GM12878 (cell line): ENCODE measurements around the gene SYNGAP1. TPM values are rescaled to one million over a fixed set of nuclear protein-coding genes. Genes with fewer than 3 reads are reported as not detected.

ENCODE experiments used
- ATAC-seq: fragments of 200-7000 bp; cut with Tn5 transposase; 3 replicates; pipeline ENCODE4 v1.9.1; 2020; ENCODE audit warnings: mild to moderate bottlenecking, moderate library complexity
- BruUV-seq: library from RNA; stranded (reverse); fragments of 400-500 nt; replicated peaks from 2 replicates; lab custom pipeline; 2021; lab: Mats Ljungman, UMichigan
- CTCF ChIA-PET: fragments of 300-600 bp; sonication (Branson Sonifier 250); formaldehyde crosslinking; extraction: SDS; loops from one replicate; lab custom pipeline; 2021; ENCODE audit warnings: inconsistent platforms; lab: Yijun Ruan, JAX
- POLR2A ChIA-PET: fragments of 350-600 bp; formaldehyde crosslinking; extraction: SDS; loops from one replicate; lab custom pipeline; 2021; ENCODE audit warnings: inconsistent platforms; lab: Charles Lee
- RAD21 ChIA-PET: fragments of 300-600 bp; sonication (Branson Sonifier 250); formaldehyde crosslinking; loops from one replicate; lab custom pipeline; 2023; ENCODE audit warnings: antibody characterized with exemption; ENCODE audit not compliant: unreplicated experiment; lab: Charles Lee
- SMC1A ChIA-PET: fragments of 300-600 bp; sonication (Branson Sonifier 250); formaldehyde crosslinking; loops from one replicate; lab custom pipeline; 2023; ENCODE audit not compliant: unreplicated experiment, uncharacterized antibody; lab: Charles Lee
- DNase-seq: peaks from one replicate; pipeline ENCODE4 v3.0.0-alpha.2; 2011; ENCODE audit warnings: low read depth, low spot score
- FAIRE-seq: peaks from 3 replicates; lab custom pipeline; 2011; peaks lifted over from hg19 to GRCh38; lab: Jason Lieb, UNC
- H2AFZ ChIP-seq: 2 replicates; pipeline ENCODE4 v1.6.0; 2011; ENCODE audit warnings: low read depth, low read length, control low read depth; ENCODE audit not compliant: control insufficient read depth
- H3K27ac ChIP-seq: 2 replicates; pipeline ENCODE4 v1.5.1; 2011; ENCODE audit warnings: control low read depth; ENCODE audit not compliant: control insufficient read depth, insufficient read depth
- H3K27me3 ChIP-seq, 2 experiments: replicated peaks in 1 of 2; 2 replicates each; pipeline versions ENCODE4 v1.6.0 to v1.6.1; 2011; ENCODE audit warnings: low read length in 1 of 2; ENCODE audit not compliant: control insufficient read depth in 2 of 2, insufficient read depth in 2 of 2
- H3K36me3 ChIP-seq, 2 experiments: 2 replicates each; pipeline ENCODE4 v1.5.1; 2011; ENCODE audit warnings: low read length in 1 of 2; ENCODE audit not compliant: control insufficient read depth in 2 of 2, insufficient read depth in 2 of 2
- H3K4me1 ChIP-seq: 2 replicates; pipeline ENCODE4 v1.6.1; 2011; ENCODE audit warnings: mild to moderate bottlenecking, low read length, moderate library complexity, mixed read lengths; ENCODE audit not compliant: control insufficient read depth, insufficient read depth
- H3K4me2 ChIP-seq: 2 replicates; pipeline ENCODE4 v1.6.0; 2011; ENCODE audit warnings: control low read depth; ENCODE audit not compliant: control insufficient read depth, insufficient read depth
- H3K4me3 ChIP-seq: fragments of 200-600 bp; sonication (generic); 2 replicates; pipeline ENCODE4 v1.5.1; 2016
- H3K79me2 ChIP-seq: 2 replicates; pipeline ENCODE4 v1.6.0; 2011; ENCODE audit warnings: low read length; ENCODE audit not compliant: control insufficient read depth, insufficient read depth
- H3K9ac ChIP-seq: 2 replicates; pipeline ENCODE4 v1.8.0; 2011; ENCODE audit warnings: low read length, control low read depth, mixed read lengths; ENCODE audit not compliant: control insufficient read depth, insufficient read depth
- H3K9me3 ChIP-seq: replicated peaks from 3 replicates; pipeline ENCODE4 v1.5.1; 2011; ENCODE audit warnings: mild to moderate bottlenecking, low read length; ENCODE audit not compliant: control insufficient read depth, insufficient read depth
- H4K20me1 ChIP-seq: 2 replicates; pipeline ENCODE4 v1.6.0; 2011; ENCODE audit not compliant: control insufficient read depth, insufficient read depth
- BCL3 ChIP-seq: IDR thresholded peaks from 2 replicates; pipeline ENCODE4 v1.6.1; 2011; ENCODE audit warnings: borderline replicate concordance, low read depth, mild to moderate bottlenecking, moderate library complexity, low read length; ENCODE audit not compliant: insufficient read depth, poor library complexity, severe bottlenecking
- DPF2 ChIP-seq: fragments of 450-650 bp; IDR thresholded peaks from 2 replicates; pipeline ENCODE4 v1.6.1; 2017; ENCODE audit warnings: mild to moderate bottlenecking
- EGR1 ChIP-seq, 2 experiments: IDR thresholded peaks; 1 replicate in 1 of 2; 2 replicates in 1 of 2; pipeline ENCODE4 v1.6.1; 2011 to 2012; ENCODE audit warnings: low read depth in 2 of 2, low read length in 2 of 2, borderline replicate concordance in 1 of 2, mild to moderate bottlenecking in 1 of 2, moderate library complexity in 1 of 2
- MYC ChIP-seq: IDR thresholded peaks from 2 replicates; pipeline ENCODE4 v1.6.1; 2011; ENCODE audit warnings: mild to moderate bottlenecking, low read length, moderate library complexity, inconsistent platforms; ENCODE audit not compliant: insufficient read depth, insufficient replicate concordance, insufficient read length, severe bottlenecking
- NFXL1 ChIP-seq: fragments of 450-650 bp; IDR thresholded peaks from 2 replicates; pipeline ENCODE4 v1.6.1; 2017; ENCODE audit warnings: antibody characterized with exemption, mild to moderate bottlenecking, borderline replicate concordance
- PBX3 ChIP-seq: IDR thresholded peaks from 2 replicates; pipeline ENCODE4 v1.6.1; 2011; ENCODE audit warnings: mild to moderate bottlenecking, low read depth, low read length, moderate library complexity; ENCODE audit not compliant: insufficient replicate concordance
- POLR2A ChIP-seq: IDR thresholded peaks from 2 replicates; pipeline ENCODE4 v1.6.1; 2011; ENCODE audit warnings: low read depth, mild to moderate bottlenecking, low read length
- TCF3 ChIP-seq: IDR thresholded peaks from 2 replicates; pipeline ENCODE4 v1.6.1; 2012; ENCODE audit warnings: low read depth, mild to moderate bottlenecking, low read length, borderline replicate concordance; ENCODE audit not compliant: insufficient read depth
- ZNF622 ChIP-seq: fragments of 450-650 bp; IDR thresholded peaks from 2 replicates; pipeline ENCODE4 v1.6.1; 2017; ENCODE audit warnings: mild to moderate bottlenecking, inconsistent platforms
- WGBS: methylation state at CpG from one replicate; pipeline ENCODE4 v1.1.6; 2016; ENCODE audit warnings: low lambda C conversion rate; ENCODE audit not compliant: insufficient replicate concordance, insufficient coverage; ENCODE audit errors: missing lambda C conversion rate; 5-methylcytosine and 5-hydroxymethylcytosine counted together
- in situ Hi-C: fragments of 300-500 bp; cut with MboI; formaldehyde crosslinking; loops from 9 replicates; pipeline ENCODE4 v1.14.3; 2018; ENCODE audit warnings: mixed read lengths
- intact Hi-C: fragments of 100-400 bp; cut with micrococcal nuclease; formaldehyde crosslinking; loops from one replicate; pipeline ENCODE4 v1.14.2; 2022; ENCODE audit not compliant: unreplicated experiment
- polyA plus RNA-seq, 11 experiments: library from polyadenylated mRNA; depleted of rRNA in 4 of 11; unstranded in 6 of 11; stranded (reverse) in 5 of 11; fragments of >200 nt; fragmentation: Nextera tagmentation in 4 of 11; fragmentation: Illumina TruSeq in 1 of 11; extraction: Ambion mirVana in 4 of 11; extraction: Trizol in 1 of 11; gene quantifications; 1 replicate in 1 of 11; 2 replicates in 10 of 11; pipeline versions ENCODE4 v1.2.1 to v1.2.3, GENCODE V29; 2011 to 2016; ENCODE audit warnings: inconsistent platforms in 2 of 11, missing spikeins in 2 of 11, low read depth in 1 of 11
- total RNA-seq, 4 experiments: library from RNA; depleted of rRNA in 3 of 4; stranded (reverse); fragments of >200 nt in 3 of 4; fragmentation: Illumina TruSeq in 1 of 4; extraction: Trizol in 1 of 4; gene quantifications; 2 replicates each; pipeline versions ENCODE4 v1.2.1 to v1.2.3, GENCODE V29; 2013 to 2021
- TF ChIP-seq, protein P1 (sequence below): IDR thresholded peaks from 2 replicates; pipeline ENCODE4 v1.6.1; 2012; ENCODE audit warnings: low read depth, low read length, improper control_type of control experiment
- TF ChIP-seq, protein P2 (sequence below): IDR thresholded peaks from 2 replicates; pipeline ENCODE4 v1.6.1; 2012; ENCODE audit warnings: low read depth, low read length, improper control_type of control experiment

The SYNGAP1 gene
- total and polyA plus RNA-seq, 10 of the 15 experiments (the other 5 are each of a cell fraction or from before 2014, with no cell fraction given): 0.05 to 9.2 (median 1.2) TPM

GRCh38 chr6:33410711-33411631 is 8.9 kb upstream of the SYNGAP1 start, which contains the start of gene PHF1 (continued):
- TF ChIP-seq BCL3 (no peak), POLR2A (peak; percentile 79)

GRCh38 chr6:33411632-33412005 is 8.2 kb upstream of the SYNGAP1 start:
- ChIA-PET POLR2A (interaction anchor here (0.6 to 2.2 kb wide), 6 partner anchors 14 to 1215 kb away, joined by 3 to 6 read pairs (median 4); partner anchors contain the start of gene ZBTB9), RAD21 (interaction anchor here (1.2 kb wide), 1 partner anchor 14 kb away, joined by 5 read pairs; no protein-coding TSS in a partner anchor), CTCF (interaction anchor here (1.7 kb wide), 1 partner anchor 21 kb away, joined by 5 read pairs; no protein-coding TSS in a partner anchor), SMC1A (no interaction called here)
- DNase-seq (no peak), FAIRE-seq (no peak), ATAC-seq (no peak)
- Histone ChIP-seq H3K4me1 (peaks cover 20% of the 10 kb centered on the region), H3K9ac (peak overlapping the region; percentile 64), H3K36me3 (peaks cover 6 to 13% of the 10 kb centered on the region in 2 experiments), H4K20me1 (no peaks in the 10 kb centered on the region; the same call in 1 of the 2 replicates), H3K27ac (peak overlapping the region; percentile 67; the same call in 1 of the 2 replicates), H3K27me3 (no peaks in the 10 kb centered on the region), H3K4me2 (peak overlapping the region; percentile 89), H3K4me3 (peak overlapping the region; percentile 90), H3K79me2 (peaks cover 20% of the 10 kb centered on the region), H3K9me3 (no peaks in the 10 kb centered on the region)
- no TSS peak for BruUV-seq
- in situ Hi-C loops: no loop called here
- intact Hi-C loops: no loop called here
- WGBS: 73% methylated on average over 6 of the region's 6 CpGs
- TF ChIP-seq, protein P1, sequence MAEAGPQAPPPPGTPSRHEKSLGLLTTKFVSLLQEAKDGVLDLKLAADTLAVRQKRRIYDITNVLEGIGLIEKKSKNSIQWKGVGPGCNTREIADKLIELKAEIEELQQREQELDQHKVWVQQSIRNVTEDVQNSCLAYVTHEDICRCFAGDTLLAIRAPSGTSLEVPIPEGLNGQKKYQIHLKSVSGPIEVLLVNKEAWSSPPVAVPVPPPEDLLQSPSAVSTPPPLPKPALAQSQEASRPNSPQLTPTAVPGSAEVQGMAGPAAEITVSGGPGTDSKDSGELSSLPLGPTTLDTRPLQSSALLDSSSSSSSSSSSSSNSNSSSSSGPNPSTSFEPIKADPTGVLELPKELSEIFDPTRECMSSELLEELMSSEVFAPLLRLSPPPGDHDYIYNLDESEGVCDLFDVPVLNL: no peak
- TF ChIP-seq DPF2 (no peak), MYC (no peak), PBX3 (no peak), TCF3 (no peak), ZNF622 (no peak), EGR1 (IDR thresholded peaks at IDR 0.05; ENCODE audit: borderline replicate concordance in 1 of 2, low read depth in 2 of 2, low read length in 2 of 2) (no peak), NFXL1 (no peak)
- TF ChIP-seq, protein P2, sequence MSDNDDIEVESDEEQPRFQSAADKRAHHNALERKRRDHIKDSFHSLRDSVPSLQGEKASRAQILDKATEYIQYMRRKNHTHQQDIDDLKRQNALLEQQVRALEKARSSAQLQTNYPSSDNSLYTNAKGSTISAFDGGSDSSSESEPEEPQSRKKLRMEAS: no peak
- TF ChIP-seq, all 136 proteins: peak for 0
- no peak overlapping the region for H2AFZ ChIP-seq
